ENCODE measurements around the gene GCA.

DNA sequence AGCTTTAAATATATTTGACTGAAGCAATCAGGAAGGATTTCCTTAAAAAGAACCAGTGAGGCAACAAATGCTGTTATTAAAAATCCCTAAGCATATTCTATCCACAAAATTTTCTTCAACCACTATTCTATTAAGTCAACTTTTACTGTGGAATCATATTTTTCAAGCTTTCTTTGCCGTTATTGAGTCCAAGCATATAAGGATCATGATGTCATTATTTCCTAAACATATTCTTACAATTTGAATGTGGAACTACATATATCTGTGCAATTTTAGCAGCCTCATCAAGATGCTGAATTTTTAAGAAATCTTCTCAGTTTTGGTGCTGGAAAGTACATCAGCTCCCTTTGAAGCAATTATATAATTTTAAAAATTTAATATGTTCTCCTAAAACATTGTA, 31.1 kb upstream of the GCA start:
- TF ChIP-seq, protein P1, sequence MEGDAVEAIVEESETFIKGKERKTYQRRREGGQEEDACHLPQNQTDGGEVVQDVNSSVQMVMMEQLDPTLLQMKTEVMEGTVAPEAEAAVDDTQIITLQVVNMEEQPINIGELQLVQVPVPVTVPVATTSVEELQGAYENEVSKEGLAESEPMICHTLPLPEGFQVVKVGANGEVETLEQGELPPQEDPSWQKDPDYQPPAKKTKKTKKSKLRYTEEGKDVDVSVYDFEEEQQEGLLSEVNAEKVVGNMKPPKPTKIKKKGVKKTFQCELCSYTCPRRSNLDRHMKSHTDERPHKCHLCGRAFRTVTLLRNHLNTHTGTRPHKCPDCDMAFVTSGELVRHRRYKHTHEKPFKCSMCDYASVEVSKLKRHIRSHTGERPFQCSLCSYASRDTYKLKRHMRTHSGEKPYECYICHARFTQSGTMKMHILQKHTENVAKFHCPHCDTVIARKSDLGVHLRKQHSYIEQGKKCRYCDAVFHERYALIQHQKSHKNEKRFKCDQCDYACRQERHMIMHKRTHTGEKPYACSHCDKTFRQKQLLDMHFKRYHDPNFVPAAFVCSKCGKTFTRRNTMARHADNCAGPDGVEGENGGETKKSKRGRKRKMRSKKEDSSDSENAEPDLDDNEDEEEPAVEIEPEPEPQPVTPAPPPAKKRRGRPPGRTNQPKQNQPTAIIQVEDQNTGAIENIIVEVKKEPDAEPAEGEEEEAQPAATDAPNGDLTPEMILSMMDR (IDR thresholded peaks at IDR 0.05; ENCODE audit: control extremely low read depth in 1 of 3, insufficient read depth in 1 of 3, low read depth in 1 of 3, low read length in 3 of 3), result no peak
- no peak for TF ChIP-seq POLR2AphosphoS5 (IDR thresholded peaks at IDR 0.05; ENCODE audit: low read depth, low read length)

Data from H1 (cell line).